GM20000 (cell line): ENCODE results near the gene RRP7A.
"Not testable (repeated sequence)": the region's sequence is repeated elsewhere in the genome, so short reads cannot be mapped to it uniquely, and the experiment has no call there.

Experiments used
- DNase-seq: peaks from one replicate; pipeline ENCODE4 v3.0.0; 2012; ENCODE audit warnings: low spot score
- CTCF ChIP-seq: IDR thresholded peaks from 2 replicates; pipeline ENCODE4 v1.5.1; 2012; ENCODE audit warnings: mild to moderate bottlenecking, control low read depth; ENCODE audit errors: extremely low read depth, missing control alignments

RRP7A gene

GRCh38 chr22:42522546-42522945 is 3.0 kb upstream of the RRP7A start:
- TF ChIP-seq CTCF = no peak

GRCh38 chr22:42521228-42521546 is 1.6 kb upstream of the RRP7A start:
- DNase-seq = no peak

More at GRCh38 chr22:42522546-42522945, 3.0 kb upstream of the RRP7A start:
- DNase-seq = no peak

DNA sequence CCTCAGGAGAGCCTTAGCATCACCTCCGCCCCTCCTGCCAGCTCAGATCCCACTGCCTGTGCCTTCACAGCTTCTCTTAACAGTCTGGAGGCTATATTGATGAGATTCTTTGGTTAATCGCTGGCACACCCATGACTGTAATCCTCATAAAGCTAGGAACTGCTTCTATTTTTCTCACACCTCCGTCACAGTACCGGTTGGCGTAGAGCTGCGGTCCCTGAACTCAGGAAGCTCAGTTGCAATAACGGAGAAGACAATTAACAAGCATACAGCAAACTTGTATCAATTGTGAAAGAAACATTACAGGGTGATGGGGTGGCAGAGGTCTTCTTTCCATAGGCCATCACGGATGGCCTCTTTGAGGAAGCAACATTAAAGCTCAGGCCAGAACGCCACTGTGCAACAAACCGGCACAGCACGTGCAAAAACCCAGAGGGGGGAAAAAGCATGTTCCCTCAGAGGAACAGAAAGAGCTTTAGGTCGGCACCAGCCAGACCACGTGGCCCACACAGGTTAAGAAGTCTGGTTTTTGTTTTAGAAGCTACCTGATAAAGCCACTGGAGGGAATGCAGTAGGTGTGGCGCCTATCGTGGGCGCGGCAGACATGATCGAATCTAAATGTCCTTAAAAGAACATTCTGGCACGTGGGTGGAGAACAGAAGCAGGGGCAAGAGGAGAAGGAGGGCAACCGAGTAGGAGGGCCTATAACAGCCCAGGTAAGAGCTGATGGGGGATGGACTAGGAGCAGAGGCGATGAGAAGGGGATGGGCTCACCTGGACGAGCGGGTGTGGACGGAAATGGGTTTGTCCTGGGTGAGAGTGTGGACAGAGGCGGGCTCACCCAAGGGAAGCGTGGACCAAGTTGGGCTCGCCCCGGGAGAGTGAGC is 715 bp downstream of the RRP7A start:
- DNase-seq = not testable (repeated sequence)

More at GRCh38 chr22:42521228-42521546, 1.6 kb upstream of the RRP7A start:
- TF ChIP-seq CTCF = no peak

GRCh38 chr22:42517103-42517502 is 2.5 kb downstream of the RRP7A start:
- not testable (repeated sequence) for DNase-seq

DNA sequence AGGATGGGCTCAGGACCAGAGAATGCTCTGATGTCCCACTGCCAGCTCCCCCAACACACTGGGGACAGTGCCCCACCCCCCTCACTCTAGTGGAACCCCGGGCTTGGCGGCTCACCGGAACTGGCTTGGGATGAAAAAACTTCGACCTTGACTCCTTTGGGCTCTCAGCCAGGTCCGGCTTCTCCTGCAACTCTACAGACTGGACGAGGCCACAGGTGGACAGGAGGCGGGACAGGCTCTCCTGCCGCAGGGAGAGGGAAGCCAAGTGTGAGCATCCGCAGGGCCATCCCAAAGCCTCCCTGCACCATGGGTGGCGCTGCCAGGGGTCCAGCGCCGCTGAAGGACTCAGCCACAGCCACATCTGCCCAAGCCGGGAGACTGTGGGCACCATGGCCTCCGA is 3.7 kb downstream of the RRP7A start:
- no peak for DNase-seq
- TF ChIP-seq CTCF = no peak

DNA sequence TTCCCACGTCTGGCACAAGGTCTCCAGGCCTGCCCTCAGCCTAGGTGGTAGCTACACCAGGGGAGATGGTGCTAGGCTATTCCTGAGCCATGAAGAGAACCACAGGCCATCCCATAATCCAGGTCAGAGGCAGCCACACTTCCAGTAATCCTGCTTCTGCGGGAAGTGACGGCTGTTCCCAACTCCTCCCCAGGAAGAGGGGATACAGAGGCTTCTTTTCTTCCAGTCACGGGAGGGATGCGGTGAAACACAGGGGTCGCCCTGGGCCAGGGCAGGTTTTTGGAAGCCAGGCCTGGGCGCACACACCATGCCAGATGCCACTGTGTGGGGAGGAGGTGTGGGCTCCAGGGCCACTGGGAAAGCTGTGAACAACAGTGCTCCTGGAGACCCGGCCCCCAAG is 4.3 kb downstream of the RRP7A start:
- DNase-seq = not testable (repeated sequence)

GRCh38 chr22:42514331-42514730 is 5.3 kb downstream of the RRP7A start:
- not testable (repeated sequence) for DNase-seq

- not testable (repeated sequence) for DNase-seq
Observed at GRCh38 chr22:42512273-42512990, 7.2 kb downstream of the RRP7A start.

DNA sequence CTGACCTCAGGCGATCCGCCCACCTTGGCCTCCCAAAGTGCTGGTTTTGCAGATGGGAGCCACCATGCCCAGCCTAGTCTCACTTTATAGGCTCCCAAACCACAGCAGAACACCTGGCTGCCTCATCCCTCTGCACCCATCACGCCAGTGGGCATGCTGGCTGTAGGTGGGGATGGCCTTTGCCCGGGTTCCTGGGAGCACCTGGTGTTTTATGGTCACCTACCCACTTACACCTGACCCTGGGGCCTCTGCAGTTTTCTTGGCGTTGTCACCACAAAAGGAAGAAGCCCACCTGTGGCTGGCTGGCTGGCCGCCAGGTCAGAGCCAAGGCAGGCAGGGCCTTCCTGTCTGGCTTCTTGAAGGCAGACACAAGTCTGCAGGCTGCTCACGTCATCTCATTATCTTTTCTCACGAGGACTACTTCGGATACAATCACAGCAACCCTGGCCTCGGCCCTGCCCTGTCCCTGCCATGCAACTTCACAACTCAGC is 8.2 kb downstream of the RRP7A start:
- no peak for TF ChIP-seq CTCF
- DNase-seq = no peak

GRCh38 chr22:42509548-42509947 is 10.0 kb downstream of the RRP7A start:
- TF ChIP-seq CTCF = no peak
- DNase-seq = no peak

DNA sequence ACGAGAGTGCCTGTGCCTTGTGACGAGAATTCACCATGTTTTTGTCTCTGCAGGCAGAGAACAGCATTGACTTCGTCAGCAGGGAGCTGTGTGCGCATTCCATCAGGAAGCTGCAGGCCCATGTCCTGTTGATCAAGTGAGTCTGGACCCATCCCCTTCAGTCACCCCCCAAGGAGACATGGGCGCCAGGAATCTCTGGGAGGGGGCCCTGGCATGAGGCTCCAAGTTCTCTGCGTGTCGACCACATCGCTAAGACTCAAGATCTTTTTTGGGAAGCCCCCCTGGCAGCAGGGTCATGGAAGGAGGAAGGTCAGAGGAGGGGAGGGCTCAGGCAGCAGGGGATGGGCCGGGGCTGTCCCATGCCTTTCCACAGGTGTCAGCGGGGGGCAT is 10.6 kb downstream of the RRP7A start:
- DNase-seq = not testable (repeated sequence)

- DNase-seq = not testable (repeated sequence)
Observed at GRCh38 chr22:42508327-42508974, 11.1 kb downstream of the RRP7A start.
